ENCODE results near the gene OR2V1.
"Not testable (repeated sequence)": the region's sequence is repeated elsewhere in the genome, so short reads cannot be mapped to it uniquely, and the experiment has no call there.

Gene OR2V1

DNA sequence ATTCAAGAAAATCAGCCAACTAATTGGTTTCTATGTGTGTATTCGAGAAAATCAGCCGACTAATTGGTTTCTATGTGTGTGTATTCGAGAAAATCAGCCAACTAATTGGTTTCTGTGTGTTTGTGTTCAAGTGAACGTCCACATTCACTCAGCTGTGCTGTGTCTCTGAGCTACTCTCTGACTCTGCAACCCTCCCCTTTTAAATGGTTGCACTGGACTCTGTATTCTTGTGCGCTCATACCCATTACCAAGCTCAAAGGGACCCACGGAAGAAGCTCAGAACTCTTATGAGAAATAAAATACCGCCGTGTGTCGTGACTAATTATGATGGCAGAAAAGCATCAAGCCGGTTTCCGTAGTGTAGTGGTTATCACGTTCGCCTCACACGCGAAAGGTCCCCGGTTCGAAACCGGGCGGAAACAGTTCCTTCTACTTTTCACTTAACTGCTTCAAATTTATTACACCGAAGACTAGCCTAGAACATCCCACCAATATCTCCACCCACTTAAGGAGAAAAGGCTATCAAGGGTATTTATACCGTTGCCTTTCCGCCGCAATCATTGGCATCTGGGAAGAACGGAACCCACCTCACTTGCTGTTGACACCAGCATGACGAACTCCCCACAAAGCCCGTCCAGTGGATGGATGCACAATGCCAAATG is 34.1 kb downstream of the OR2V1 start:
- not testable (repeated sequence) for H3K4me3 Mint-ChIP-seq; H3K4me1 Mint-ChIP-seq (ENCODE audit: low read depth); H3K9me3 Mint-ChIP-seq; H3K27ac Mint-ChIP-seq; H3K36me3 Mint-ChIP-seq (ENCODE audit: low read depth)
- peaks cover 18% of the 10 kb centered on the region for H3K27me3 Mint-ChIP-seq (ENCODE audit: low read depth)

GRCh38 chr5:181095162-181095561 is 35.8 kb downstream of the OR2V1 start:
- not testable (repeated sequence) for H3K4me1 Mint-ChIP-seq (ENCODE audit: low read depth); H3K36me3 Mint-ChIP-seq (ENCODE audit: low read depth); H3K9me3 Mint-ChIP-seq; H3K4me3 Mint-ChIP-seq; H3K27ac Mint-ChIP-seq
- H3K27me3 Mint-ChIP-seq (ENCODE audit: low read depth): peaks cover 16% of the 10 kb centered on the region

GRCh38 chr5:181092428-181092827 is 38.5 kb downstream of the OR2V1 start:
- H3K27me3 Mint-ChIP-seq (ENCODE audit: low read depth): peaks cover 3% of the 10 kb centered on the region
- no peaks in the 10 kb centered on the region for H3K9me3 Mint-ChIP-seq
- no peaks in the 10 kb centered on the region for H3K4me1 Mint-ChIP-seq (ENCODE audit: low read depth)
- H3K36me3 Mint-ChIP-seq (ENCODE audit: low read depth): no peaks in the 10 kb centered on the region
- no peak overlapping the region for H3K4me3 Mint-ChIP-seq
- H3K27ac Mint-ChIP-seq: no peak overlapping the region

GRCh38 chr5:181088289-181088688 is 42.7 kb downstream of the OR2V1 start:
- Mint-ChIP-seq H3K4me1 (ENCODE audit: low read depth) (no peaks in the 10 kb centered on the region), H3K36me3 (ENCODE audit: low read depth) (no peaks in the 10 kb centered on the region), H3K27ac (no peak overlapping the region), H3K4me3 (no peak overlapping the region), H3K27me3 (ENCODE audit: low read depth) (peaks cover 26% of the 10 kb centered on the region), H3K9me3 (no peaks in the 10 kb centered on the region)

- no peaks in the 10 kb centered on the region for H3K9me3 Mint-ChIP-seq
- H3K36me3 Mint-ChIP-seq (ENCODE audit: low read depth): no peaks in the 10 kb centered on the region
- H3K27ac Mint-ChIP-seq: no peak overlapping the region
- H3K4me1 Mint-ChIP-seq (ENCODE audit: low read depth): no peaks in the 10 kb centered on the region
- H3K27me3 Mint-ChIP-seq (ENCODE audit: low read depth): peaks cover 31% of the 10 kb centered on the region
- H3K4me3 Mint-ChIP-seq: no peak overlapping the region
These were observed 43.7 kb downstream of the OR2V1 start for GRCh38 chr5:181087309-181087708.

DNA sequence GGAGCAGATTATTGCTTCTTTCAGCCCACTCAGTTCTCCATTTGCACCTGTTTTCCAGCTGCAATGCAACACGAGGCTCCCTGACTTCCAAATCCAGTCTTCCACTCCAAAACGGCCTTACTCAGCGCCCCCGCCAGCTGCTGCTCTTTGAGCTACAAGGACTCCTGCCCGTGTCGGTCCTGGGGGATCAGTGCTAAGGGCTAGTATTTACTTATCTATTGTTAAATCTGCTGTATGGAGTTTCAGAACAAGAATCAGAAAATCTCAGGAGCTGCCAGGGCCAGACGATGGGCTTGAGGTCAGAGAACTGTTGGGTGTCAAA is 44.1 kb downstream of the OR2V1 start:
- Mint-ChIP-seq H3K27me3 (ENCODE audit: low read depth) (peaks cover 34% of the 10 kb centered on the region), H3K27ac (no peak overlapping the region), H3K4me1 (ENCODE audit: low read depth) (no peaks in the 10 kb centered on the region), H3K9me3 (no peaks in the 10 kb centered on the region), H3K36me3 (ENCODE audit: low read depth) (no peaks in the 10 kb centered on the region), H3K4me3 (no peak overlapping the region)

DNA sequence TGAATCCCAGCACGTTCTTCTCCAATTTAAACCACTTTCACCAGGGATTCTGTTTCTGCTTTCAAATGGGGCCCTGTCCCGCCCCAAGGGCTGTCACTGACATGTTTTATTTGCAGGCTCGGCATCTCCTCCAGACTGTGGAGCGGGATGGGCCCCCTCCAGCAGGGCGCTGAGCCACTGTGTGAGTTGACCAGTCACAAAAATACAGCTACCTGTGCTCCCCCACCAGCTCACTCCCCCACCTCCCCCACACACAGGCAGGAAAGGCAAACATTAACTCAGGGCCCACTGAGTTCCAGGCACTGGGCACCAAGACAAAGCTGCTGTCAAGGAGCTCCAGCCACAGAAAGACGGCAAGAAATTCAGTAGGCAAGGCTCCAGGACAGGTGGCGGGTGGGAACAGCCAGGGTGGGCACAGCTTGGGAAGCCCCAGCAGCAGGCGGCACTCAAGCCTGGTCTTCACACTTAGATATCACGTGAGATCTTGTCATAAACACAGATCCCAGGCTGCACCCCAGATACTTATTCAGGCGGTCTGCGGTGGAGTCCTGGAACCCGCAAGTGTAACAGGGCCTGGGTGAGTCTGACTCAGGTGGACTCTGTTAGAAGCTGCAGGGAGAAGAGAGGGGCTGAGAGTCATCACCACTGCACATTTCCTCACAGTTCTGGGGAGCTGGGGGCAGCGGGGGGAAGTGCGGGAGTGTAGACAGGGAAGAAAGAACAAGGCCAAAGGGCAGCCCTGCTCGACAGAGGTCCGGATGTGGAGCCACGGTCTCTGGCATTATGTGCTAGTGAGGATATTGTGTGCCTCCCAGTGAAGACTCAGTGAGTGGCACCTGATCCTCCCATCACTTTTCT is 44.7 kb downstream of the OR2V1 start:
- Mint-ChIP-seq H3K9me3 (no peaks in the 10 kb centered on the region), H3K4me1 (ENCODE audit: low read depth) (no peaks in the 10 kb centered on the region), H3K36me3 (ENCODE audit: low read depth) (no peaks in the 10 kb centered on the region), H3K27me3 (ENCODE audit: low read depth) (peaks cover 34% of the 10 kb centered on the region), H3K27ac (no peak overlapping the region), H3K4me3 (no peak overlapping the region)

GRCh38 chr5:181084621-181085195 is 46.3 kb downstream of the OR2V1 start:
- H3K27me3 Mint-ChIP-seq (ENCODE audit: low read depth): peaks cover 35% of the 10 kb centered on the region
- no peak overlapping the region for H3K27ac Mint-ChIP-seq
- no peaks in the 10 kb centered on the region for H3K36me3 Mint-ChIP-seq (ENCODE audit: low read depth)
- H3K4me3 Mint-ChIP-seq: no peak overlapping the region
- H3K9me3 Mint-ChIP-seq: no peaks in the 10 kb centered on the region
- no peaks in the 10 kb centered on the region for H3K4me1 Mint-ChIP-seq (ENCODE audit: low read depth)

DNA sequence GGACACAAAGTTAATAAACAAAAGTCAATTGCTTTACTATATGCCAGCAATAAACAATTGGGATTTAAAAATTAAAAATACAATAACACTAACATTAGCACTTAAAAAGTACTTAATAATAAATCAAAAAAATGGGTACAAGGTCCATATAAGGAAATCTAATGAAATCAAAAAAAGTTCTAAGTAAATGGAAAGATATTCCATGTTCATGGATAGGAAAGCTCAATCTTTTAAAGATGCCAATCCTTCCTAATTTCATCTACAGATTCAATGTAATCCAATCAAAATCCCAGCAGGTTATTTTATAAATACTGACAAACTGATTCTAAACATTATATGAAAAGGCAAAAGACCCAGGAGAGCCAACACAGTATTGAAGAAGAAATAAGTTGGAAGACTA is 49.0 kb downstream of the OR2V1 start:
- H3K27me3 Mint-ChIP-seq (ENCODE audit: low read depth): peaks cover 36% of the 10 kb centered on the region
- H3K36me3 Mint-ChIP-seq (ENCODE audit: low read depth): no peaks in the 10 kb centered on the region
- H3K4me3 Mint-ChIP-seq: no peak overlapping the region
- no peaks in the 10 kb centered on the region for H3K4me1 Mint-ChIP-seq (ENCODE audit: low read depth)
- H3K27ac Mint-ChIP-seq: no peak overlapping the region
- peaks cover 3% of the 10 kb centered on the region for H3K9me3 Mint-ChIP-seq

- Mint-ChIP-seq H3K4me1 (ENCODE audit: low read depth) (no peaks in the 10 kb centered on the region), H3K27me3 (ENCODE audit: low read depth) (peaks cover 6% of the 10 kb centered on the region)
These were observed 54.0 kb downstream of the OR2V1 start for GRCh38 chr5:181076920-181077319.

More at GRCh38 chr5:181076920-181077319, 54.0 kb downstream of the OR2V1 start:
- peaks cover 4% of the 10 kb centered on the region for H3K9me3 Mint-ChIP-seq
- no peak overlapping the region for H3K4me3 Mint-ChIP-seq
- H3K27ac Mint-ChIP-seq: no peak overlapping the region
- H3K36me3 Mint-ChIP-seq (ENCODE audit: low read depth): no peaks in the 10 kb centered on the region
